ENCODE data around the gene PTCD3.

- TF ChIP-seq CTCF (optimal IDR thresholded peaks at IDR 0.05 in 1 of 3, IDR thresholded peaks at IDR 0.05 in 1 of 3, conservative IDR thresholded peaks at IDR 0.05 in 1 of 3; ENCODE audit: extremely low read depth in 1 of 3, insufficient read depth in 2 of 3, low read length in 3 of 3) (no peak), EZH2 (IDR thresholded peaks at IDR 0.05; ENCODE audit: low read length) (no peak)
Observed at GRCh38 chr2:86143926-86144685, 38.1 kb downstream of the PTCD3 start.

Data from keratinocyte (primary cell).